PC-3 (cell line): ENCODE data around the gene HOXD10. TPM values are rescaled to one million over a fixed set of nuclear protein-coding genes. Genes with fewer than 3 reads are reported as not detected.

Experiments used
- ATAC-seq: fragments of 200-7000 bp; cut with Tn5 transposase; 2 replicates; pipeline ENCODE4 v1.9.1; 2020; ENCODE audit warnings: mild to moderate bottlenecking, moderate library complexity
- Bru-seq: library from RNA; stranded (reverse); fragments of 400-500 nt; gene quantifications from one replicate; lab custom pipeline; 2021; lab: Mats Ljungman, UMichigan
- BruChase-seq, 2 experiments: library from RNA; stranded (reverse); fragments of 400-500 nt; gene quantifications; one replicate each; lab custom pipeline; 2021; lab: Mats Ljungman, UMichigan
- BruUV-seq: library from RNA; stranded (reverse); fragments of 400-500 nt; replicated peaks from 2 replicates; lab custom pipeline; 2021; lab: Mats Ljungman, UMichigan
- CTCF ChIA-PET: fragments of 300-600 bp; sonication (Branson Sonifier 250); formaldehyde crosslinking; loops from one replicate; lab custom pipeline; 2022; ENCODE audit warnings: antibody characterized with exemption; lab: Charles Lee
- POLR2A ChIA-PET: fragments of 300-600 bp; sonication (Branson Sonifier 250); formaldehyde crosslinking; loops from one replicate; lab custom pipeline; 2022; ENCODE audit warnings: antibody characterized with exemption; ENCODE audit not compliant: unreplicated experiment; lab: Charles Lee
- DNase-seq: peaks from one replicate; pipeline ENCODE4 v3.0.0-alpha.2; 2015
- H2AFZ ChIP-seq: fragments of 300-600 bp; sonication (generic); 2 replicates; pipeline ENCODE4 v1.6.0; 2016; ENCODE audit warnings: antibody characterized with exemption, low read length
- H3F3A ChIP-seq: fragments of 300-600 bp; sonication (generic); one replicate; pipeline ENCODE4 v1.6.0; 2017; ENCODE audit warnings: antibody characterized with exemption, low read length, control low read depth, mild to moderate bottlenecking; ENCODE audit not compliant: unreplicated experiment
- H3K27ac ChIP-seq: fragments of 300-600 bp; sonication (generic); 2 replicates; pipeline ENCODE4 v1.5.1; 2016; ENCODE audit warnings: mild to moderate bottlenecking, low read length
- H3K27me3 ChIP-seq: fragments of 300-600 bp; sonication (generic); 2 replicates; pipeline ENCODE4 v1.6.1; 2016; ENCODE audit warnings: low read length, mixed read lengths
- H3K36me3 ChIP-seq: fragments of 300-600 bp; sonication (generic); 2 replicates; pipeline ENCODE4 v1.6.1; 2016; ENCODE audit warnings: low read depth, mixed run types, low read length, mixed read lengths
- H3K4me1 ChIP-seq: fragments of 300-600 bp; sonication (generic); 2 replicates; pipeline ENCODE4 v1.5.1; 2016; ENCODE audit warnings: low read length; ENCODE audit not compliant: insufficient read depth
- H3K4me2 ChIP-seq: fragments of 300-600 bp; sonication (generic); 2 replicates; pipeline ENCODE4 v1.6.0; 2016; ENCODE audit warnings: low read length
- H3K4me3 ChIP-seq: fragments of 300-600 bp; sonication (generic); 2 replicates; pipeline ENCODE4 v1.5.1; 2016; ENCODE audit warnings: mild to moderate bottlenecking, low read length, mixed read lengths
- H3K79me2 ChIP-seq: fragments of 300-600 bp; sonication (generic); 2 replicates; pipeline ENCODE4 v1.6.1; 2017; ENCODE audit warnings: low read length, mixed read lengths
- H3K9ac ChIP-seq: fragments of 300-600 bp; sonication (generic); 2 replicates; pipeline ENCODE4 v1.6.0; 2016; ENCODE audit warnings: mild to moderate bottlenecking, low read length
- H3K9me2 ChIP-seq: fragments of 300-600 bp; sonication (generic); replicated peaks from 2 replicates; pipeline ENCODE4 v1.6.1; 2016; ENCODE audit warnings: mixed run types, low read length, mixed read lengths
- H3K9me3 ChIP-seq: fragments of 300-600 bp; sonication (generic); 2 replicates; pipeline ENCODE4 v1.6.1; 2016; ENCODE audit warnings: low read length, mixed read lengths
- H4K20me1 ChIP-seq: fragments of 300-600 bp; sonication (generic); 2 replicates; pipeline ENCODE4 v1.6.1; 2016; ENCODE audit warnings: low read length, mixed read lengths
- EZH2 ChIP-seq: fragments of 300-600 bp; sonication (generic); IDR thresholded peaks from one replicate; pipeline ENCODE4 v1.6.1; 2017; ENCODE audit warnings: antibody characterized with exemption, mild to moderate bottlenecking, low read length; ENCODE audit not compliant: unreplicated experiment
- EZH2phosphoT487 ChIP-seq: fragments of 300-600 bp; sonication (generic); IDR thresholded peaks from 2 replicates; pipeline ENCODE4 v1.6.1; 2018; ENCODE audit warnings: mild to moderate bottlenecking, antibody characterized with exemption, low read length, borderline replicate concordance
- intact Hi-C: fragments of 100-400 bp; cut with micrococcal nuclease; formaldehyde crosslinking; loops from 2 replicates; pipeline ENCODE4 v1.9.0; 2023
- long read RNA-seq: library from polyadenylated mRNA; unstranded; transcript quantifications from one replicate; pipeline ENCODE4 v2.0.0, GENCODE V29; 2021; ENCODE audit not compliant: unreplicated experiment
- total RNA-seq: library from RNA; depleted of rRNA; stranded (reverse); fragments of >200 nt; gene quantifications from 2 replicates; pipeline ENCODE4 v1.2.3, GENCODE V29; 2014; rRNA removed
- TF ChIP-seq, protein P1 (sequence below): fragments of 300-600 bp; sonication (generic); conservative IDR thresholded peaks from 2 replicates; pipeline ENCODE4 v1.5.1; 2017; ENCODE audit warnings: antibody characterized with exemption, low read depth, mild to moderate bottlenecking, low read length

The HOXD10 gene
- not detected in 2 replicates for total RNA-seq
- Bru-seq, nascent RNA: not detected
- BruChase-seq, experiment 1, labeled RNA remaining after a 6-hour chase: not detected
- BruChase-seq, experiment 2, labeled RNA remaining after a 2-hour chase: not detected
- long read RNA-seq: 0 reads

DNA sequence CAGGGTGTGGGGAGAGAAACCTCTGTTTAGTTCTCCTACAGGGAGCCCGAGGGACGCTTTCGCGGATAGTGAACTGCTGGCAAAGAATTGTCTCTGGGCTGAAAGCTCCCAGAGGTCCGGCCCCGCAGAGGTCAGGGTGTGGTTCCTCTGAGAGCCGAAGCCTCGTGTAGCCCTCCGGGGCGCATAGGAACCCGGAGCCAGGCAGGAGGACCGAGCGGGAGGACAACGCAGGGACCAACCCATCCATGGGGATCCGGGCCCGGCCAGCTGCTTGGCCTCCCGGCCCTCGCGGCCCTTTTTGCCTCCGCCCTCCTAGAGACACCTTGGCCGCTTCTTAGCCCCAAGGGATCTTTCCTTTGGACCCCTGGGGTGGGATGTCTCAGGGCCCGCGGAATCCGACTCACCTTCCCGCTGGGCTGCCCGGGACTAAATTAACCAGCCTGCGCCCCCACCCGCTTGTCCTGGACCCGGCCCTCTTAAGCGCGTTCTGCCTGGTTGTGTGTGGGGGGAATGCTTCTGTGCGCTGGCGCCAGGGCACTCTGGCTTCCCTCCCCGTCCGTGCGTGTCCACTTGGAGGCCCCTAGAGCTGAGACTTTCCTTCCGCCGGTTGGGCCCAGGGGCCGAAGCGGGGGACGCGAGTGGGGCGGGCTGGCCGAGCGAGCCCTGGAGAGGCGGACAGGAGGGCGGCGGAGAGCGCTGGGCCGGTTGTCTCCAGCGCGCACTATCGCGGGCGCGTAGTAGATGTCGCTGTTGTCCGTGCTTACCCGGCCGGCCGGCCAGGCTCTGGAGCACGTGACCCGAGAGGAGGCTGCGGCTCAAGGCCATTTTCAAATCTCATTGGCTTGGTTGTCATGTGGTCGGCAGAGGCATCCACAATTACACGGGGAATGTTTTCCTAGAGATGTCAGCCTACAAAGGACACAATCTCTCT is at the start of gene HOXD10:
TSS of gene HOXD10 (plus strand) at position 896 of the 931 bp plus-strand sequence. CDS start 56 bp downstream, outside the sequence.
- Histone ChIP-seq H3K4me1 (no peaks in the 10 kb centered on the region), H3K27ac (no peak within 1 kb of the TSS), H2AFZ (no peak within 1 kb of the TSS)

DNA sequence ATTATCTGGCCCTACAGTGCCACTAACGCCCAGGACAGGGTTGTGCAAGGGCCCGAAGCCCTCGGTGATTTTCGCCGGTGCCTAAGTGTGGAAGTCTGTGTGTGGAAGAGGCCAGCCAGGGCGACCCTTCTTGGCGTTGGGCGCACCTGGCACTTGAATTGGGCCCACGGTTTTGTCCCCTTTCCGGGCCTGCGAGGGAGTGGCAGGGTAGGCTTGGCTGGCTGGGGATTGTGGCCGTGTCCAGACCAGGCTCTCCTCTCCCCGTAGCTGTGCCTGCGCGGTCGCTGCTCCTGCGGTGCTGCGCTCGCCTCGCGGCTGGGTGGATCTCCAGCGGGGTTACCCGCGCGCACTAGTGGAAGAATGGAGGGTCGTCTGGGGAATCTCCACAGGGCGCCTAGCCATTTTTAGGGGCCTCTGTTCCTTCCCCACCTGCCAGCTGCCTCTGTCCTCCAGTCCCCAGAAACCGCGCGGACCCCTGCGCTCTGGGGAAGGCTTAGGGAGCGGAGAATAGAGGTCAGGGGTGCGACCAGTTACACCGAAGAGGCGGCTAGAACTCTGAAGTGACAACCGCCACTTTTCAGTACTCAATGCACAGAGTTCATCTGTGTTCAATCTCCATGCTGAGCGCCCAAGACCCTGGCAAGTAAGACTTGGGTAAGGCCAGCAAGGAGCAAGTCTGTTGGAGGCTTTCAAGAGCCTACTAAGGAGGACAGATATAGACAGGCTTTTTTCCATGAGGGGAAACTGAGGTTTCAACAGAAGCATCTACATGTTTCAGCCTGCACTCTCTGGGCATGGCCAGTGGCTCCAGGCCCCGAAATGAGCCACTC is 48.8 kb upstream of the HOXD10 start:
- Histone ChIP-seq H3K4me2 (no peak overlapping the region), H3K79me2 (no peaks in the 10 kb centered on the region), H3K9ac (no peak overlapping the region), H3K27me3 (peaks cover 34% of the 10 kb centered on the region), H2AFZ (no peak overlapping the region), H3K27ac (no peak overlapping the region), H3K9me3 (no peaks in the 10 kb centered on the region), H3K36me3 (no peaks in the 10 kb centered on the region), H3K9me2 (no peaks in the 10 kb centered on the region), H4K20me1 (no peaks in the 10 kb centered on the region), H3F3A (no peaks in the 10 kb centered on the region), H3K4me3 (no peak overlapping the region), H3K4me1 (no peaks in the 10 kb centered on the region)
- CTCF ChIA-PET: no interaction called here
- intact Hi-C loops: no loop called here
- no peak for DNase-seq
- POLR2A ChIA-PET: no interaction called here
- no peak for ATAC-seq
- no peak for TF ChIP-seq EZH2phosphoT487
- TF ChIP-seq EZH2: no peak
- TF ChIP-seq, protein P1, sequence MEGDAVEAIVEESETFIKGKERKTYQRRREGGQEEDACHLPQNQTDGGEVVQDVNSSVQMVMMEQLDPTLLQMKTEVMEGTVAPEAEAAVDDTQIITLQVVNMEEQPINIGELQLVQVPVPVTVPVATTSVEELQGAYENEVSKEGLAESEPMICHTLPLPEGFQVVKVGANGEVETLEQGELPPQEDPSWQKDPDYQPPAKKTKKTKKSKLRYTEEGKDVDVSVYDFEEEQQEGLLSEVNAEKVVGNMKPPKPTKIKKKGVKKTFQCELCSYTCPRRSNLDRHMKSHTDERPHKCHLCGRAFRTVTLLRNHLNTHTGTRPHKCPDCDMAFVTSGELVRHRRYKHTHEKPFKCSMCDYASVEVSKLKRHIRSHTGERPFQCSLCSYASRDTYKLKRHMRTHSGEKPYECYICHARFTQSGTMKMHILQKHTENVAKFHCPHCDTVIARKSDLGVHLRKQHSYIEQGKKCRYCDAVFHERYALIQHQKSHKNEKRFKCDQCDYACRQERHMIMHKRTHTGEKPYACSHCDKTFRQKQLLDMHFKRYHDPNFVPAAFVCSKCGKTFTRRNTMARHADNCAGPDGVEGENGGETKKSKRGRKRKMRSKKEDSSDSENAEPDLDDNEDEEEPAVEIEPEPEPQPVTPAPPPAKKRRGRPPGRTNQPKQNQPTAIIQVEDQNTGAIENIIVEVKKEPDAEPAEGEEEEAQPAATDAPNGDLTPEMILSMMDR: no peak
- BruUV-seq: no TSS peak

More for the DNA sequence above, at the start of gene HOXD10:
- TF ChIP-seq, protein P1: no peak
- TF ChIP-seq EZH2phosphoT487 (no peak), EZH2 (no peak)
- H3K79me2 ChIP-seq: no peaks in the 10 kb centered on the region
- H3K4me2 ChIP-seq: no peak within 1 kb of the TSS
- POLR2A ChIA-PET: no interaction called here
- CTCF ChIA-PET: no interaction called here
- H3K36me3 ChIP-seq: no peaks in the 10 kb centered on the region
- ATAC-seq (no peak), DNase-seq (no peak)
- no TSS peak for BruUV-seq
- no peak within 1 kb of the TSS for H3K4me3 ChIP-seq
- H3K9me2 ChIP-seq: no peaks in the 10 kb centered on the region
- H4K20me1 ChIP-seq: no peaks in the 10 kb centered on the region
- no peaks in the 10 kb centered on the region for H3K9me3 ChIP-seq
- intact Hi-C loops: no loop called here
- no peak within 1 kb of the TSS for H3K9ac ChIP-seq
- H3K27me3 ChIP-seq: peaks cover 21% of the 10 kb centered on the region; the same call in 1 of the 2 replicates
- H3F3A ChIP-seq: no peaks in the 10 kb centered on the region
